ENCODE data around the gene SALL1. TPM values are rescaled to one million over a fixed set of nuclear protein-coding genes. Genes with fewer than 3 reads are reported as not detected.

Gene SALL1
- total and polyA plus RNA-seq, 2 of the 8 experiments (the other 6 are each of a cell fraction or from before 2014, with no cell fraction given) = 33.7 to 56.8 TPM

DNA sequence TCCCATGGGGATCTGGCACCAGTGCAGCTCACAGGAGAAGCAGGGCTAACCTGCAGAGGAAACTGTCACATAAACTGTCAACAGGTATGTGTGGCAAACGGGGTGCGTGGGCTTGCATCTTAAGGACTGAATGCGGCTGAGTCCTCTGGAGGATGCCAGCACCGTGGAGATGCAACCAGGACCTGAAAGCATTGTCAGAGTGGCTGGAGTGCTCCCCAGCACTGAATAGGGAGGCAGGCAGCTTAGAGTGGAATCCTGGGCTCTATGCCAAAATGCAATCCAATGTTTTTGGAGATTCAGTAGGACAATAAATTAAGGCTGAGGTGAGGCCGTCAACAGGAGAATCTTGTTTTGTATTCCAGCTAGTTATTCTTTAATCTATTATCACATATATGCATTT, 21.3 kb upstream of the SALL1 start (continued):
- TF ChIP-seq FOSL1 (IDR thresholded peaks at IDR 0.05; ENCODE audit: insufficient read depth, low read depth, low read length) (no peak), CTCF (IDR thresholded peaks at IDR 0.05; ENCODE audit: control extremely low read depth in 1 of 3, insufficient read depth in 1 of 3, low read depth in 1 of 3, low read length in 3 of 3) (no peak)

All from H1 (cell line).